GM21786 (cell line): ENCODE results near the gene RBFOX1.

Source experiments
- ATAC-seq: cut with Tn5 transposase; IDR thresholded peaks from one replicate; pipeline ENCODE4 v1.9.1; 2021; ENCODE audit not compliant: unreplicated experiment

RBFOX1 gene

DNA sequence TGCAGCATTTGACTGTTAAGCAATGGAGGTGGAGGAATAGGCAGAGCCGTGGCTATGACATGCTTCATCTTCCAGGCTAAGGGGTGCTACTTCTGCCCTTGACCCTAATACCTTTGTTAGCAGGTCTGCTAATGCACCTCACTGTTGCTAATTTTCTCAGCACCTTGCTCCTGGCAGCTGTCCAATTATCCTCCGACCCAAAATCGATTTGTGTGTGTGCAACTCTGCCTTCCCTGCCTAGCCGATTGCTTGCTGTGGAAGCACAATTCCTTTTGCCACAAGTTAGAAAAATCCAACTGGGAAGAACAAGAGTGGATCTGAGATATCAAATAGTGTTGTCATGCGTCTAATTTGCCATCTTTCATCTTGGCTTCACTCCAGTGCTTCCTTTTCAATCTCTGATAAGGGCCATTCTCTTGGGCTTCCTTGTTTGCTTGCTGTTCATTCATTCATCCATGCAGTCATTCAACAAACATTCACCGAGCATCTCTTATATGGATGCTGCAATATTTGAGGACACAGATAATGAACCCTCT lies 422.8 kb downstream of the RBFOX1 start:
- no peak for ATAC-seq
